Stimulated activated CD4-positive, alpha-beta T cell treated with anti-CD3 and anti-CD28 coated beads, TNF-alpha, amount 100 ng/mL, for 4 hours (primary cell): Measurements from ENCODE around the gene EVA1A.
"Not testable (repeated sequence)": the region's sequence is repeated elsewhere in the genome, so short reads cannot be mapped to it uniquely, and the experiment has no call there.

Experiments used
- DNase-seq, 3 experiments: peaks; one replicate each; pipeline ENCODE4 v3.0.0-alpha.2; 2020; ENCODE audit warnings: low read depth in 3 of 3

The EVA1A gene

DNA sequence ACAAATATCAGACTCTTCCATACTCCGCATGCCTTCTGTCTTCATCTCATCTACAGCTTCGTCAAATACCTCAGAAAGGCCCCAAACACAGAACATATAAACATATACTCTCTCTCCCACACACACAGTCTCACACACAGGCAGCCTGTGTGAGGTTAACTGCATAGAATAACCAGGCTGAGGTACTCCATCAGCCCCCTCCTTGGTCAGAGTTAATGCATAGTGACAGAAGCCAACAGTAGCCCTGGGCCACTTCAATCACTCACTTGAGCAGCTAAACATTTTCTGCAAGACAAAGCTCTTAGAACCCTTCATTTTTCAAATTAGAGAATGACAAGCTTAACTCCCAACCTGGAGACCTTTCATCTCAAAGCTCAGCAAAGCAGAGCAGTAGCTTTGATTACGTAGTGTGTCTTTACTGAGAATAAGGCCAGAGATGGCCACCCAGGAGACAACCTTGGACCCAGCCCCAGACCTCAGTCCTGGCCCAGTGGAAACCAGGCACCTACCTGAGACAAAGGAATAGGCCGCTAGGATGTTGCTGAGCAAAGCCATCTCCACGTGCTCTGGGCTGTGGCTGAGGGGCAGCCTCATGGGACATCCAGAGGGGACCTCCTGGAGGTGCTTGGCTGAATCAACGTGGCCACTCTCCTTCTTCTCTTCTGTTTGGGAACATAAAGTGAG is 43.0 kb downstream of the EVA1A start:
- no peak for DNase-seq

DNA sequence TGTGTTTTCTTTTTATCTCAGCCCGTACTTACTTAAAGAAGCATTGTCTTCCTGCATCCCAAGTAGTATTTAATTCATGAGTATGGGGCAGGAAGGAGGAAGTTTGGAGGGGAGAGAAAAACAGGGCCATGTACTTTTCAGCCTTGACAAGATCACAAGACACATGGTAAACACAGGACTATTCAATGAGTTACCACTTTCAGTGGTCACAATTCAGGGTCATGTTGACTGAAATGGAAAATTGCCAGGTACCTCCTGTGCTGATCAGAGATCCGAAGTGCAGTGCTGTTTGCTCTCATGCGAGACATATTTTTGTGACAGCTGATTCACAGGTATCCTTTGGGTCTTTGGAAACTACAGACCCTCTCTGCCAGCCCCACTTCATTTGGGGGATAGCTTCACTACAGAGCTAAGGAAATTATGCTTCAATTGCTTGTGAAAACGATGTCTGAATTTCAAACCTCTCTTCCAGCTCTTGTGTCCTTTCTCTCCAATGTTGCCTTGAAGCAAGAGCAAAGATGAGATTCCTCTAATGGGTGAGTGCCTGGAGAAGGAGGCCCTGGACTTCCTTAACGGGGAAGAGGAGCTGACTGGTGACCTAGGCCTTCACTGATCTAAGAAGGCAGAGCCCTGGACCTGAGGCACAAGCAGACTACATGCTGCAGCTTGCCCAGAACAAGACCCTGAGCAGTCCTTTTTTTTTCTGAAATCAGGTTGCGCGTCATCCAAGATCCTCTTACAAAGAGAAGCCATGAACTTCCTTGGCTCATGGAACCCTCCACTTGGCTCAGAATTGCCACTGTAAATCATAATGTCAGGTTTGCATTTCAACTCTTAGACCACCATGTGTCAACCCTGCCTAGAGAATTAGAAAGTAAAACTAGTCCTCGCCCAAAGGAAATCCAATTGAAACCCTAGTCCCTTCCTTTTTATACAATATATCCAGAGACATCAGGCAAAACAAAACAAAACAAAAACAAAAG is 44.1 kb downstream of the EVA1A start:
- DNase-seq = no peak

GRCh38 chr2:75515584-75516368 is 45.0 kb downstream of the EVA1A start:
- no peak for DNase-seq

GRCh38 chr2:75513616-75514170 is 47.0 kb downstream of the EVA1A start:
- no peak for DNase-seq

- DNase-seq = no peak
Observed at GRCh38 chr2:75512455-75513212, 48.1 kb downstream of the EVA1A start.

DNA sequence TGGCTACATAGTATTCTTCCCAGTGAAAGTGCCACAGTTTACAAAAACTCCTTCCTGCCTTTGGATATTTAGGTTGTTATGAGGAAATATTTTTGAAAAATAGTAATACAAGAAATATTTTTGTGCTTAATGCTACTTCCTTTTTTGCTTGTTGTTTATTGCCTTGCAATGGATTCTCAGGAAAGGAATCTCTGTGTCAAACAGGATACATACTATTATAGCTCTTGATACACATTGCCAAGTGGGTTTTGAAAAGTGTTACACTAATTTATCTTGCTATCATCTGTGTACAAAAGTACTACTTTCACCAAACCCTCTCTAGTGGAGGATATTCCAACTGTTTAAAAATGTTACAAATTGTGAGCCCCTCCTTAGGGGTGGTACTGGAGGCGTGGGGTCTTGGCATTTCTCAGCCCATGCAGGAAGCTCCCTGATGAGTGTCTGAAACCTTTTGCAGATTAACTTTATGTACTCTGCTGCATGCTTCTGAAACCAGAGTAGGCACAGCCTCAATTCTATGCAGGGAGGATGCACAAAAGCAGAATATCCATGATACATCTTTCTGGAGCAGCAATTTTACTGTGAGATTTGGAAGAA is 54.5 kb downstream of the EVA1A start:
- no peak for DNase-seq

GRCh38 chr2:75505012-75505411 is 55.7 kb downstream of the EVA1A start:
- DNase-seq = no peak

- DNase-seq = no peak
Observed at GRCh38 chr2:75503048-75503607, 57.6 kb downstream of the EVA1A start.

- no peak for DNase-seq
Observed at GRCh38 chr2:75500633-75501032, 60.1 kb downstream of the EVA1A start.

DNA sequence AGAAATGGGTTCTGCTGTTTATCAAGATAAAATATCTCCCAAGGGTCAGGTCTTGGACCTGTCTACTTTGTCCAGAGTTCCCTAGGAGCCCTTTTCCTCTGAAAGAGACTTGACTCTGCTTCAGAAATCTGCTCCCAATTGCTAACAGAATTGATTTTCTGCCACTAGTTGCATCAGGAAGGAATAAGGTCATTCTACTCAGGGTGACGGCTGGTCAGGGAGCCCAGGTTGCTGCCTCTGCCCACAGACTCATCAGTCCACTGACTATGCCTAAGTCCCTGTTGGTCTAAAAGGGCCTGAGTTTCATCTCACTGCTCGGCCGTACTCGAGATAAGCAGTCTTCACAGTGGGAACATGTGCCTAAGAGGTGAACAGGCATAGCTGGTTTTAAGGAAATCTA is 61.2 kb downstream of the EVA1A start:
- no peak for DNase-seq

DNA sequence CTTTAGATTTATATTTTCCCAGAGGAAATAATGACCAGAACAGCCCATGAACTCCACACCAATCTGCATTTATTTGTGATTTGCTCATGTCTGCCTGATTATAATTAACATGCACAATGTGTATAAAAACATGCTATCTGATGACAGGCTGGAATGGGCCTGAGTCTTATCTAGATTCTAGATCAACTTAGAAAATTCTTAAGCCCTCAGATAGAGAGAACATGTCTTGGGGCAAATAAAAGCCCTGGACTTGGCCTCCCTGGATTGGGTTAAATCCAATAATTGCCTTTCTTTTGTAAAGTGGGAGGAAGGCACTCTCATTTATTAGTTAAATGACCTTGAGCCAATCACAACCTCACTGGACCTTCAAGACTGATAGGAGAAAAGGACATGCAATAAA is 61.8 kb downstream of the EVA1A start:
- DNase-seq = no peak

DNA sequence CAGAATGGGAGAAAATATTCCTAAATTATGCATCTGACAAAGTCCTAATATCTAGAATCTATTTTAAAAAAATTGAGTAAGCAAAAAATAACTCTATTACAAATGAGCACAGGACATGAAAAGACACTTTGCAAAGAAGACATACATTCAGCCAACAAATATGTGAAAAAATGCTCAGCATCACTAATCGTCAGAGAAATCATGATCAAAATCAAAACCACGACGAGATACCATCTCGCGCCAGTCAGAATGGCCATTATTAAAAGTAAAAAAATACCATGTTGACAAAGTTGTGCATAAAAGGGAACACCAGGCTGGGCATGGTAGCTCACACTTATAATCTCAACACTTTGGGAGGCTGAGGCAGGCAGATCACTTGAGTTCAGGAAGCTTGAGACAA is 63.5 kb downstream of the EVA1A start:
- no peak for DNase-seq

DNA sequence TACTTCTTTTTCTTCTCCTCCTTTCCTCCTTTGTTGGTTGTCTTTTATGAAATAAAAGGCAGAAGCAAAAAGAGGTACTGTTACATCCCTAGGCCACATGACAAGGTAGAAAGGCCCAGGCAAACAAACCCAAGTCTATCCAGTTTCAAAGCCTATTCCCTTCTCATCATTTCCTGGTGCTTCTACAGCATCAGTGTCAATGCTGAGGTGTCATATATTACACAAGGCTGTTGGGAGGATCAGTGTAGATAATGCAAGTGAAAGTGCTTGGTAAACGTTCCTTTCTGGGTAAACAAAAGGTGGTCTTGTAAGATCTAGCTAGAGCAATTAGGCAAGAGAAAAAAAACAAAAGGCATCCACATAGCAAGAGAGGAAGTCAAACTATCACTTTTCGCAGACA is 64.9 kb downstream of the EVA1A start:
- DNase-seq = no peak

DNA sequence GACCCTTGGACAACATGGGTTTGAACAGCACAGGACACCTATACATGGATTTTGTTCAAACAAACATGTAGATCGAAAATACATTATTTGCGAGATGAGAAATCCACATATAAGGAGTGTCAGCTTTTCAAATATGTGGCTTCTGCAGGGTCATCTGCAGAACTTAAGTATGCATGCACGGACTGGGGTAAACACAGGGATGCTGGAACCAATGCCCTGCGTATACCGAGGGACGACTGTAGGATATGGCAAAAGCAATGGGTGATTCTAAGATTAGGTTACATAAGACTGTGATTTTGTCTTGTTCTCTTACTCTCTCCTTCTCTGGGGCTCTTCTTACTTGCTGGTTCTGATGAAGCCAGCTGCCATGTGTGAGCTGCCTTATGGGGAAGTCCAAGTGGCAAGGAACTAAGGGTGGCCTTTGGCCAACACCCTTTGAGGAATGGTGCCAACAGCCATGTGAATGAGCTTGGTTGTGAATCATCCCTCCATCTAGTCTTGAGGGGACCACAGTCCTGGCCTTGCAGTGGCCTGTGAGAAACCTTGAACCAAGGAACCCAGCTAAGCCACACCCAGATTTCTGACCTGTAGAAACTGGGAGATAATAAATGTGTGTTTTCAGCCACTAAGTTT is 66.5 kb downstream of the EVA1A start:
- DNase-seq = no peak

- DNase-seq = no peak
Observed at GRCh38 chr2:75493230-75493629, 67.5 kb downstream of the EVA1A start.

DNA sequence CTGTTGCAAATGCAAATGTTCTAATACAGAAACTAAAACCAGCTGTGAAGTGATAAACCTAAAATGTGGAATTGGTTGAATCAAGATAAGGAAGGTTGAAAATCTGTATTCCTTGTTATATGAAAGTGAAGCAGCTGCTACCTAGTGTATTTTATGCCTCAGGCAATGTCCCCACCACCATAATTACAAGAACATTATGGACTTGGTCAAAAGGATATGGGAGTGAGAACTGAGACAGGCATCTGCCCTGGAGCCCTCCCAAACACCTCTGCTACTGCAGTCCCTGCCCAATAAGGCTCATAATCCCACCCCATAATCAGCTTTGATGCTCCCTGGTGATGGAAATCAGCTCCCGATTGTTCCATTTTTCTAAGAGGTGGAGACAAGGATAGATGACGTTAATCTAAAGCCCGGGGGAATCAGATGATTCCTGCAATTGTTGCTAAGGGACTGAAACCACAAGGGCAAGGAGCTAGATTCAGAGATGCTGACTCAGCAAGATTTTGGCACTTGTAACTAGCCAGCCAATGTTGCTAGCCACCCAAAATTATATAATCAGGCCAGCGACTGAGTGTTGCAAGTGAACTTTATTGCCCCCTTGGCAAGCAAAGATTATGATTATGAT is 69.5 kb downstream of the EVA1A start:
- no peak for DNase-seq

- DNase-seq = no peak
Observed at GRCh38 chr2:75489721-75490120, 71.0 kb downstream of the EVA1A start.

DNA sequence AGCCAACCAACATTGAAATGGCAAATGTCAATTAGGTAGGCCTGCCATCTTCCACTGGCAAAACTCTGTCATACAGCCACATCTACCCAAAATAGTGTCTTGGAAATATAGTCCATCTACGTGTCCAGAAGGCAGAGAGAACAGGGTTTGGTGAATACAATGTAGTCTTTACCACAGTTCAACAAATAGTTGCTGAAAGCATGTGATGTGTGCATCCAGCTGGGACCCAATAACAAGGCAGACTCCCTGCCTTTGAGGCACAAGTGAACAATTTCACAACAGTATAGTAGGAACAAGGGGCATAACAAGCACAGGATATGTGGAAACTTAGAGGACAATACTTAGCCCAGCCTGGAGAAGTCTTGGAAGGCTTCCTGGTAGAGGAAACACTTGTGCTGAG is 72.6 kb downstream of the EVA1A start:
- no peak for DNase-seq

DNA sequence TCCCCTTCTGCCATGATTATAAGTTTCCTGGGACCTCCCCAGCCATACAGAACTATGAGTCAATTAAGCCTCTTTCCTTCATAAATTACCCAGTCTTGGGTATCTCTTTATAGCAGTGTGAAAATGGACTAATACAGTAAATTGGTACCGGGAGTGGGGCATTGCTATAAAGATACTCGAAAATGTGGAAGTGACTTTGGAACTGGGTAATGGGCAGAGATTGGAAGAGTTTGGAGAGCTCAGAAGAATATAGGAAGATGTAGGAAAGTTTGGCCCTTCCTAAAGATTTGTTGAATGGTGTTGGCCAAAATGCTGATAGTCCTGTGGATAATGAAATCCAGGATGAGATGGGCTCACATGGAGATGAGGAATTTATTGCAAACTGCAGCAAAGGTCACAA is 74.0 kb downstream of the EVA1A start:
- DNase-seq = not testable (repeated sequence)

- DNase-seq = no peak
Observed at GRCh38 chr2:75484840-75485239, 75.9 kb downstream of the EVA1A start.
